Measurements from ENCODE around the gene NOXA1.

NOXA1 gene

DNA sequence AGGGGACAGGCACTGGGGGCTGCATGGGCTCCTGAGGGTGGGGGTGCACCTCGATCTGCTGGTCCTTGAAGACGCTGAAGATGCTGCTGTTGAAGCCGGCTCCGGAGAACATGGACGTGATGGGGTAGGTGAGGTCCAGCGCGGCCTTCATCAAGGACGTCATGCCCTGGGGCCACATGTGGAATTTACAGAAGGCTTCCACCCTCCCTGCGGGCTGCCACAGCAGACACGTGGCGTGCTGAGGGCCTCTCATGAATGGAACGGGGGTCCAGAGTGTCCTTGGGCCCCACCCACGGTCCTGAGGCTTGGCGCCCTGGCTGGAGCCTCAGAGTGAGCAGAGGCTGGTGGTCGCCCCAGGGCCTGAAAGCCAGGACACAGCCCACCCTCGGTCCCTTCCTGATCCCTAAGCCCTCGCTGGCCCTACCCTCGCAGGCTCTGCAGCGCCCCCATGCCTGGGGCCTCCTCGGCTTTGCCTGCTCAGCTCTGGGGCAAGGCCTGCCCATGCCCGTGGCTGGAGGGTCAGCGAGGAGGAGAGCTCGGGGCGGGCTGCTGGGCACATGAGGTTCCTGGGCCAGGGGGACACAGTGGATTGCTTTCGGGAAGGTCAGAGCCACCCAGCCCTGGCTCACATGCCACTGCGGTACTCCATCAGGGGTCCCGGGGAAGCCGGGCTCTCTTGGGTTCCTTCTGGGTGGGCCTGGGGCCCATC lies 41.3 kb downstream of the NOXA1 start:
- H2AFZ ChIP-seq (ENCODE audit: low read depth, low read length) = no peak overlapping the region
- no peak overlapping the region for H3K4ac ChIP-seq (ENCODE audit: low read depth in 1 of 2, low read length in 2 of 2)
- no peak for DNase-seq
- no peak overlapping the region for H4K8ac ChIP-seq (ENCODE audit: low read length)
- H3K4me2 ChIP-seq (ENCODE audit: low read length, poor library complexity, severe bottlenecking) = no peak overlapping the region
- H3K27ac ChIP-seq (ENCODE audit: low read length, poor library complexity, severe bottlenecking) = no peak overlapping the region
- H3K9me3 ChIP-seq (ENCODE audit: control insufficient read depth, low read length) = no peaks in the 10 kb centered on the region
- H3K14ac ChIP-seq (ENCODE audit: low read length in 2 of 2) = no peak overlapping the region
- peaks cover 11% of the 10 kb centered on the region for H3K4me1 ChIP-seq (ENCODE audit: control insufficient read depth, insufficient read depth, low read depth, low read length)
- H3K9ac ChIP-seq (ENCODE audit: low read length) = no peak overlapping the region
- no peaks in the 10 kb centered on the region for H3K79me1 ChIP-seq (replicated peaks; ENCODE audit: low read length, poor library complexity, severe bottlenecking)
- H2AK5ac ChIP-seq (ENCODE audit: low read length, severe bottlenecking) = no peak overlapping the region
- WGBS = 93% methylated on average over 27 of the region's 28 CpGs
- H3K23ac ChIP-seq (ENCODE audit: low read length in 2 of 2) = no peak overlapping the region
- H2BK12ac ChIP-seq (ENCODE audit: low read length in 2 of 2) = no peak overlapping the region
- H3K4me3 ChIP-seq (ENCODE audit: insufficient read depth in 1 of 2, low read depth in 1 of 2, low read length in 2 of 2) = no peak overlapping the region
- no peak overlapping the region for H3K18ac ChIP-seq (ENCODE audit: low read depth in 1 of 2, low read length in 2 of 2)
- H2BK15ac ChIP-seq (ENCODE audit: low read depth, poor library complexity, severe bottlenecking) = no peak overlapping the region
- peaks cover 0 to 2% of the 10 kb centered on the region in 2 experiments for H3K27me3 ChIP-seq (ENCODE audit: control insufficient read depth in 1 of 2, insufficient read depth in 1 of 2, low read length in 2 of 2)
- H4K91ac ChIP-seq (ENCODE audit: low read length) = no peak overlapping the region
- H2BK120ac ChIP-seq (ENCODE audit: low read depth, low read length) = no peak overlapping the region
- H3K36me3 ChIP-seq (ENCODE audit: control insufficient read depth in 1 of 2, insufficient read depth in 2 of 2, low read depth in 1 of 2, low read length in 2 of 2) = peaks cover 0 to 10% of the 10 kb centered on the region in 2 experiments
- no peak overlapping the region for H2BK5ac ChIP-seq (ENCODE audit: low read depth, low read length, poor library complexity, severe bottlenecking)

DNA sequence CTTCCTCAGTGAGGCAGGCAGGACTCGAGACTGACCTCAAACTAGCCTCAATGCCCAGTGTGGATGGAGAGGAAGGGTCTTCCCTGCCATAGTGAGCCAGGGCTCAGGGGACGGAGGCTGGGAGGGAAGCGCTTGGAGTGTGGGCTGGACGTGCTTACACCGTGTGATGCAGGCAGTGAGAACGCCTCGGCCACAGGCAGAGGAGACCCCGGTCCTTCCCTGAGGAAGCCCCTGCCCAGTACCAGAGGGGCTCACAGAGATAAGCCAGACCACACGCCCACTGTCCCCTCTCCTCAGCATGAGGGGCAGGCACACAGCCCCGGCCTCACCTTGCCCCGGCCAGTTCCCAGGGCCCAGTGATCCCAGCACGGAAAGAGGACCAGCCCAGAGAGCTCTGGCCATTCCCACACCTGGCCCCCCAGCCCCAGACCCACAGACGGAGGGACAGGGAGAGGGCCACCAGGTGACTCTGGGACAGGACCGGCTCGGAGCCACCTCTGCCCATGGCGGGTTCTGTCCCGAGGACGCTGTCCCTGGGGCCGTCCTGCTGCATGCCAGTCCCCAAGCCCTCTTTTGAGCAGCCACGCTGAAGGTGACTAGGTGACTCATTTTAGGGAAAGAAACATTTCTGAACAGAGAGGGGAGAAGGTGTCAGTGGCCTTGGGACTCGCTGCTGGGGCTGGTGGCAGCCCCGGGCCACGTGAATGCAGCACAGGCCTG lies 42.0 kb downstream of the NOXA1 start:
- H3K18ac ChIP-seq (ENCODE audit: low read depth in 1 of 2, low read length in 2 of 2) = no peak overlapping the region
- peaks cover 6% of the 10 kb centered on the region for H3K4me1 ChIP-seq (ENCODE audit: control insufficient read depth, insufficient read depth, low read depth, low read length)
- H3K4me2 ChIP-seq (ENCODE audit: low read length, poor library complexity, severe bottlenecking) = no peak overlapping the region
- no peak overlapping the region for H2BK15ac ChIP-seq (ENCODE audit: low read depth, poor library complexity, severe bottlenecking)
- DNase-seq = no peak
- H3K9ac ChIP-seq (ENCODE audit: low read length) = no peak overlapping the region
- no peak overlapping the region for H2AK5ac ChIP-seq (ENCODE audit: low read length, severe bottlenecking)
- no peak overlapping the region for H3K4ac ChIP-seq (ENCODE audit: low read depth in 1 of 2, low read length in 2 of 2)
- no peak overlapping the region for H2AFZ ChIP-seq (ENCODE audit: low read depth, low read length)
- H4K91ac ChIP-seq (ENCODE audit: low read length) = no peak overlapping the region
- 89% methylated on average over 22 of the region's 23 CpGs for WGBS
- no peak overlapping the region for H3K14ac ChIP-seq (ENCODE audit: low read length in 2 of 2)
- no peak overlapping the region for H4K8ac ChIP-seq (ENCODE audit: low read length)
- H2BK12ac ChIP-seq (ENCODE audit: low read length in 2 of 2) = no peak overlapping the region
- H3K79me1 ChIP-seq (replicated peaks; ENCODE audit: low read length, poor library complexity, severe bottlenecking) = no peaks in the 10 kb centered on the region
- no peaks in the 10 kb centered on the region for H3K9me3 ChIP-seq (ENCODE audit: control insufficient read depth, low read length)
- H3K36me3 ChIP-seq (ENCODE audit: control insufficient read depth in 1 of 2, insufficient read depth in 2 of 2, low read depth in 1 of 2, low read length in 2 of 2) = peaks cover 0 to 10% of the 10 kb centered on the region in 2 experiments
- no peak overlapping the region for H3K27ac ChIP-seq (ENCODE audit: low read length, poor library complexity, severe bottlenecking)
- peaks cover 0 to 2% of the 10 kb centered on the region in 2 experiments for H3K27me3 ChIP-seq (ENCODE audit: control insufficient read depth in 1 of 2, insufficient read depth in 1 of 2, low read length in 2 of 2)
- H2BK5ac ChIP-seq (ENCODE audit: low read depth, low read length, poor library complexity, severe bottlenecking) = no peak overlapping the region
- H3K23ac ChIP-seq (ENCODE audit: low read length in 2 of 2) = no peak overlapping the region
- no peak overlapping the region for H3K4me3 ChIP-seq (ENCODE audit: insufficient read depth in 1 of 2, low read depth in 1 of 2, low read length in 2 of 2)
- H2BK120ac ChIP-seq (ENCODE audit: low read depth, low read length) = no peak overlapping the region

DNA sequence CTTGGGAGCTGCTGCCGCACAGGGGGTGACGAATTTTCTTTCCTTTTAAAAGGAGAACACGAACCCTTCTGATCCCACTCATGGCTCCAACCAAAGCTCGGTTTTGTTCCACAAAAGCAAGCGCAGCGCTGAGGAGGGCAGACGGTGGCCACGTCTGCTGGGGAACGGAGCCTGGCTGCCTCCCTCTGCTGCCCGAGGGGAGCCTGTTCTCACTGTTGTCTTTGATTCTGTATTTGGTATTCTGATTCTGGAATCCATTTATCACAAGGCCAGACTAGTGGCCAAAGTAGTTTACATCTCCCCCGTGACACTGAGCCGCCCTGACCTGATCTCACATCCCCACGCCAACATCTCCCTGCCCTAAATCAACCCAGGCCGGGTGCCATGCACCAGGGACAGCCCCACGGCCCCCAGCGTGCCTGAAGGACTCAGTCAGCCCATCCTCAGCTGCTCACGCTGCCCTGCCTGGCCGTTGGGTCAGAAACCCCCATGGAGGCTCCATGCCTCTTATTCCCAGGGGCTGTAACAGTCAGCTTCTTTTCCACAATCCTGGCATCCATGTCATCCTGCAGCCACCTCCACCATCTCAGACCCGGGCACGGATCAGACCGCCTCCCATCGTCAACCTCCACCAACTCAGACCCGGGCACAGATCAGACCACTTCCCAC lies 42.7 kb downstream of the NOXA1 start:
- Histone ChIP-seq H3K36me3 (ENCODE audit: control insufficient read depth in 1 of 2, insufficient read depth in 2 of 2, low read depth in 1 of 2, low read length in 2 of 2) (peaks cover 0 to 6% of the 10 kb centered on the region in 2 experiments), H2BK5ac (ENCODE audit: low read depth, low read length, poor library complexity, severe bottlenecking) (no peak overlapping the region), H4K8ac (ENCODE audit: low read length) (no peak overlapping the region), H2BK12ac (ENCODE audit: low read length in 2 of 2) (no peak overlapping the region), H3K4me3 (ENCODE audit: insufficient read depth in 1 of 2, low read depth in 1 of 2, low read length in 2 of 2) (no peak overlapping the region), H4K91ac (ENCODE audit: low read length) (no peak overlapping the region), H3K14ac (ENCODE audit: low read length in 2 of 2) (no peak overlapping the region), H3K27me3 (ENCODE audit: control insufficient read depth in 1 of 2, insufficient read depth in 1 of 2, low read length in 2 of 2) (peaks cover 0 to 2% of the 10 kb centered on the region in 2 experiments), H3K79me1 (replicated peaks; ENCODE audit: low read length, poor library complexity, severe bottlenecking) (no peaks in the 10 kb centered on the region), H2AFZ (ENCODE audit: low read depth, low read length) (no peak overlapping the region), H3K4me2 (ENCODE audit: low read length, poor library complexity, severe bottlenecking) (no peak overlapping the region), H3K9me3 (ENCODE audit: control insufficient read depth, low read length) (no peaks in the 10 kb centered on the region), H3K4ac (ENCODE audit: low read depth in 1 of 2, low read length in 2 of 2) (no peak overlapping the region), H3K9ac (ENCODE audit: low read length) (no peak overlapping the region), H3K27ac (ENCODE audit: low read length, poor library complexity, severe bottlenecking) (no peak overlapping the region), H3K18ac (ENCODE audit: low read depth in 1 of 2, low read length in 2 of 2) (no peak overlapping the region), H2BK120ac (ENCODE audit: low read depth, low read length) (no peak overlapping the region), H3K23ac (ENCODE audit: low read length in 2 of 2) (no peak overlapping the region), H2BK15ac (ENCODE audit: low read depth, poor library complexity, severe bottlenecking) (no peak overlapping the region), H2AK5ac (ENCODE audit: low read length, severe bottlenecking) (no peak overlapping the region), H3K4me1 (ENCODE audit: control insufficient read depth, insufficient read depth, low read depth, low read length) (peaks cover 6% of the 10 kb centered on the region)
- 89% methylated on average over 19 of the region's 23 CpGs for WGBS
- DNase-seq = no peak
